Endodermal cell (in vitro differentiated cells): ENCODE measurements around the gene EFNB1. TPM values are rescaled to one million over a fixed set of nuclear protein-coding genes. Genes with fewer than 3 reads are reported as not detected.

Experiments used
- DNase-seq: peaks from one replicate; pipeline ENCODE4 v3.0.0-alpha.2; 2017
- H3K27ac ChIP-seq: 2 replicates; pipeline ENCODE4 v1.5.1; 2013; ENCODE audit warnings: mild to moderate bottlenecking, low read depth, low read length, moderate library complexity
- H3K27me3 ChIP-seq: 2 replicates; pipeline ENCODE4 v1.6.1; 2013; ENCODE audit warnings: mild to moderate bottlenecking, low read length, moderate library complexity; ENCODE audit not compliant: insufficient read depth, control insufficient read depth, poor library complexity, severe bottlenecking
- H3K36me3 ChIP-seq: 2 replicates; pipeline ENCODE4 v1.7.0; 2013; ENCODE audit warnings: mild to moderate bottlenecking, low read length, moderate library complexity; ENCODE audit not compliant: control insufficient read depth, insufficient read depth
- H3K4me1 ChIP-seq: one replicate; pipeline ENCODE4 v1.7.0; 2013; ENCODE audit warnings: low read length; ENCODE audit not compliant: control insufficient read depth, insufficient read depth
- H3K4me3 ChIP-seq: 2 replicates; pipeline ENCODE4 v1.5.1; 2013; ENCODE audit warnings: mild to moderate bottlenecking, low read length, moderate library complexity
- H3K9ac ChIP-seq: 2 replicates; pipeline ENCODE4 v1.6.1; 2013; ENCODE audit warnings: mild to moderate bottlenecking, low read length, moderate library complexity; ENCODE audit not compliant: poor library complexity, severe bottlenecking; ENCODE audit errors: extremely low read depth
- H3K9me3 ChIP-seq: 2 replicates; pipeline ENCODE4 v1.6.1; 2013; ENCODE audit warnings: mild to moderate bottlenecking, low read length, moderate library complexity; ENCODE audit not compliant: control insufficient read depth
- H3K27ac Mint-ChIP-seq: 2 replicates; pipeline ENCODE4 v1.8.0; 2020; ENCODE audit warnings: mixed read lengths
- H3K27me3 Mint-ChIP-seq: 2 replicates; pipeline ENCODE4 v1.8.0; 2021; ENCODE audit warnings: mild to moderate bottlenecking, mixed read lengths; ENCODE audit not compliant: insufficient read depth
- H3K36me3 Mint-ChIP-seq: 2 replicates; pipeline ENCODE4 v1.8.0; 2020; ENCODE audit warnings: low read depth, mixed read lengths
- H3K4me1 Mint-ChIP-seq: 2 replicates; pipeline ENCODE4 v1.8.0; 2020; ENCODE audit warnings: mixed read lengths
- H3K4me3 Mint-ChIP-seq: 2 replicates; pipeline ENCODE4 v1.8.0; 2020; ENCODE audit warnings: mild to moderate bottlenecking, moderate library complexity, mixed read lengths
- H3K9me3 Mint-ChIP-seq: 2 replicates; pipeline ENCODE4 v1.8.0; 2020; ENCODE audit warnings: mild to moderate bottlenecking, mixed read lengths
- WGBS, 2 experiments: methylation state at CpG; one replicate each; pipeline versions ENCODE4 v1.1.5 to v1.1.7; 2013; ENCODE audit warnings: missing lambda C conversion rate in 2 of 2, mixed read lengths in 1 of 2; ENCODE audit not compliant: insufficient coverage in 1 of 2, insufficient read length in 1 of 2; 5-methylcytosine and 5-hydroxymethylcytosine counted together
- total RNA-seq, 2 donors: library from RNA; stranded (reverse); fragmentation: NEBNext Ultra II Directional in 1 of 2; extraction: Animal tissue kit (Norgen Biotek cat#: 25700) in 1 of 2; gene quantifications; 2 replicates in 1 of 2; 3 replicates in 1 of 2; pipeline ENCODE4 v1.2.1, GENCODE V29; 2021
- TF ChIP-seq, protein P1 (sequence below): fragments of 200-600 bp; sonication (generic); conservative IDR thresholded peaks from 2 replicates; pipeline ENCODE4 v1.5.0; 2021; ENCODE audit warnings: antibody characterized with exemption, mild to moderate bottlenecking

The EFNB1 gene
- total RNA-seq, 2 donors from 2014 or later, result 11.1 to 13.6 TPM

DNA sequence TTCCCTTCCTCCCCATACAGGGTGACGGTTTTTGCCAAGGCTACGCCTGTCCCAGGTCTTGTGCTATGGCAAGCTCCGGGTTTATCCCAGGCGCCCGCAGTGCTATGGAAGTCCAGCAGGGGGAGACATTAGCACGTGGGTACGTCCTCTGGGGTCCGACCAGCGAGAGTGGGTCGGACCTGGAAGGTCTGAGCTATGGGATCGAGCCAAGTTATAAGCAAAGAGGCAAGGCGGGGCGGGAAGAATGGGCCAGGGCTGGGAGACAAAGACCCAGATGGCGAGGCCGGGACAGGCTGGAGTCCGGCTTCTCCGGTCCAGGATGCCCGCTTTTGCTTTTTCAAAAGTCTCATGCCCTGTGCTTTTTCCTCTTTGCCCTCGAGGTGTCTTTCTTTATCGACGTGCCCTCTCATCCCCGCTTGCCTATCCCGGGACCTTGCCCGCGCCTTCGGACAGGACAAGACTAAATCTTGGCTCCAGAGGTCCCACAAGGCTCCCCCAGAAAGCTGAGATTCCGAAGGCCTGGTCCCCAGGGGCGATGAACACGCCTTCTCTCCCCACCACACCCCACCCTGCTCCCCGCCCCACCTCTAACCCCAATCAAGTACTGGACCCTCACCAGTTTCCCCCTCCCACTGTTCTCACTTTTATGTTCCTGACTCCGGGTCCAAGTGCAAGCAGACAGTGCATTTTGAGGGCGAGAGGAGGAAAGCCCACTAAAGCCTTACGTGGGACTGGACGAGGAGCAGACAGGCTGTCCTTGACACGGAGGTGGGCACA, 785 bp upstream of the EFNB1 start:
- no peak overlapping the region for H3K9ac ChIP-seq
- peak overlapping the region; percentile 67 for H3K4me3 Mint-ChIP-seq
- H3K4me1 Mint-ChIP-seq, result peaks cover 13% of the 10 kb centered on the region
- WGBS, 2 experiments, result 0 to 8% methylated on average over 5 to 34 of the region's 35 CpGs
- peak; percentile 95 for DNase-seq
- H3K27me3 ChIP-seq, result peaks cover 29% of the 10 kb centered on the region
- no peaks in the 10 kb centered on the region for H3K36me3 ChIP-seq
- H3K27me3 Mint-ChIP-seq, result peaks cover 67% of the 10 kb centered on the region
- no peaks in the 10 kb centered on the region for H3K4me1 ChIP-seq
- peak overlapping the region; percentile 44 for H3K27ac ChIP-seq
- TF ChIP-seq, protein P1, sequence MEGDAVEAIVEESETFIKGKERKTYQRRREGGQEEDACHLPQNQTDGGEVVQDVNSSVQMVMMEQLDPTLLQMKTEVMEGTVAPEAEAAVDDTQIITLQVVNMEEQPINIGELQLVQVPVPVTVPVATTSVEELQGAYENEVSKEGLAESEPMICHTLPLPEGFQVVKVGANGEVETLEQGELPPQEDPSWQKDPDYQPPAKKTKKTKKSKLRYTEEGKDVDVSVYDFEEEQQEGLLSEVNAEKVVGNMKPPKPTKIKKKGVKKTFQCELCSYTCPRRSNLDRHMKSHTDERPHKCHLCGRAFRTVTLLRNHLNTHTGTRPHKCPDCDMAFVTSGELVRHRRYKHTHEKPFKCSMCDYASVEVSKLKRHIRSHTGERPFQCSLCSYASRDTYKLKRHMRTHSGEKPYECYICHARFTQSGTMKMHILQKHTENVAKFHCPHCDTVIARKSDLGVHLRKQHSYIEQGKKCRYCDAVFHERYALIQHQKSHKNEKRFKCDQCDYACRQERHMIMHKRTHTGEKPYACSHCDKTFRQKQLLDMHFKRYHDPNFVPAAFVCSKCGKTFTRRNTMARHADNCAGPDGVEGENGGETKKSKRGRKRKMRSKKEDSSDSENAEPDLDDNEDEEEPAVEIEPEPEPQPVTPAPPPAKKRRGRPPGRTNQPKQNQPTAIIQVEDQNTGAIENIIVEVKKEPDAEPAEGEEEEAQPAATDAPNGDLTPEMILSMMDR, result peak; percentile 84
- peaks cover 2% of the 10 kb centered on the region for H3K36me3 Mint-ChIP-seq
- no peaks in the 10 kb centered on the region for H3K9me3 ChIP-seq
- no peak overlapping the region for H3K27ac Mint-ChIP-seq
- H3K4me3 ChIP-seq, result peak overlapping the region; percentile 29
- H3K9me3 Mint-ChIP-seq, result peaks cover 53% of the 10 kb centered on the region

DNA sequence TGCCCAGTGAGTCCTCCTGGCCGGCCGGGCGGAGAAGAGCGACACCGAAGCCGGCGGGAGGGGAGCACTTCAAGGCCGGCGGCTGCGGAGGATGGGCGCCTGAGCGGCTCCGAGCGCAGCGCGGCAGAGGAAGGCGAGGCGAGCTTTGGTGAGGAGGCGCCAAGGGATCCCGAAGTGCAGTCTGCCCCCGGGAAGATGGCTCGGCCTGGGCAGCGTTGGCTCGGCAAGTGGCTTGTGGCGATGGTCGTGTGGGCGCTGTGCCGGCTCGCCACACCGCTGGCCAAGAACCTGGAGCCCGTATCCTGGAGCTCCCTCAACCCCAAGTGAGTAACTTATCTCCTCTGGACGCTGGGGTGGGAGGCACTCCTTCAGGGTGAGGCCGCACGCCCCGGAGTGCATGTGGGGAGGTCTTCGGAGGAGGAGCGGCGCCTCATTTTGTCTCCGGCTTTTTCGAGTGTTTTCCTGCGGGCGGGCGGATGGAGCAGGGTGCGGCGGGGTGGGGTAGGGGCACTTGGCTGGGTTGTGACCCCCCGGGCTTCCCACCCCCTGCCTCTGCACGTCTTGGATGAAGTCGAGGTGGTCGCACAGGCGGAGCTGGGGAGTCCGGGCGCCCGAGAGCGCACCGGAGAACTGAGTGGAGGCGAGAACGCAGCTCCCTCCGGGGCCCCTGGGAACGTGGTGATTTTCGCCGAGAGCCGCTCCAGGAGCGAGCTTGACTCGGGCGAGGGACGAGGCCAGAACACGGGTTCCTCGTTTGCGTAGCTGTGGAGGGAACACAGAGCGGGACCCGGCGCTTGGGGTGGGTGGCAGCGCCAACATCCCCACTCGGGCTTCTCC, 979 bp downstream of the EFNB1 start:
- Histone ChIP-seq H3K9ac (peak overlapping the region; percentile 3), H3K9me3 (no peaks in the 10 kb centered on the region), H3K36me3 (no peaks in the 10 kb centered on the region), H3K27ac (no peak overlapping the region), H3K4me1 (no peaks in the 10 kb centered on the region), H3K27me3 (peaks cover 29% of the 10 kb centered on the region), H3K4me3 (peak overlapping the region; percentile 76)
- Mint-ChIP-seq H3K27me3 (peaks cover 71% of the 10 kb centered on the region), H3K9me3 (peaks cover 49% of the 10 kb centered on the region), H3K4me3 (peak overlapping the region; percentile 67), H3K27ac (no peak overlapping the region), H3K36me3 (peaks cover 2% of the 10 kb centered on the region), H3K4me1 (peaks cover 13% of the 10 kb centered on the region)
- TF ChIP-seq, protein P1, result no peak
- 0% methylated on average over 8 to 74 of the region's 74 CpGs for WGBS, 2 experiments
- DNase-seq, result peak; percentile 60

DNA sequence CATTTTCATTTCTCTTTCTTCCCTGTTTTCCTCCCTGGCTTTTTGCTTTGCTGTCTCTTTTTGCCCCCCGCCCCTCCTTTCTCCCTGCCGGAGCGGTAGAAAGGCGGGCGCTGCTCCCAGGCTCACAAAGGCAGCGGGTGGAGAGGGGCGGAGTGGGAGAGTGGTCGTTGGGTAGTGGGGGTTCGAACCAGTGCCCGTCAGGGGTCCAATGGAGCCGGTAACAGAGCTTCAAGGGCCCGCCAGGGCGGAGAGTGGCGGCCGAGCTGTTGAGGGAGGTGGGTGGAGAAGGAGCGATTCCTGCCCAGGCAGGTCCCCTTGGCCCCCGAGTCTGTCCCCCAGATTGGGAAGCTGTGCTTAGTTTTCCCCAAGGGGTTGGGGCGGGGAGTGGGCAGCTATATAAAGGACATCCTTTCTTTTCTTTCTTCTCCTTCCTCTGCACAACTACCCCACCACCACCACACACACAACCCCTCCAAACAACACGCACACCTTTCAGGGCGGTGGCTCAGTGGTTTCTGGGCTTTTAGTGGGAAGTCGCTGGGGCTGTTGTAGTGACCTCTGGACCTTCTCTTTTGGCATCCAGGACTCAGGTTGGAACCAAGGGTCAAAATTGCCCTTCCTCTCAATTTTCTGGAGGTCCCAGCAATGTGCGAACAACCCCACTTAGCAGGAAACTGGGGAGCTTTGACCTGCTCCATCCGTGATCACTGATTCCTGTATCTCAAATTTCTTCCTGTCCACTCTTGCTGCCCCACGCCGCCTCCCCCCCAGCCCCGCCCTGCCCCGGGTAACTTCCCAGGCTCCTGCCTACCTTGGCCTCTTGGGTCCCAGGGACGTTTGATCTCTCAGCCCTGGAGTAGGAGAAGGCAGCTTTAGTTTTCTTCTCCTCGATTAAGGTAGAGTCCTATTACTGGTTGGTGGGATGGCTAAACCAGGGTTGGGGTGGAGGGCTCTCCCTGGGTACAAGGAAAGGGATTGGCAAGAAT, 1.9 kb downstream of the EFNB1 start:
- no peaks in the 10 kb centered on the region for H3K9me3 ChIP-seq
- WGBS, 2 experiments, result 7% methylated on average over 22 of the region's 29 CpGs; no CpG with 5 or more reads in 1 of the 2 experiments
- H3K27me3 Mint-ChIP-seq, result peaks cover 64% of the 10 kb centered on the region
- no peak overlapping the region for H3K9ac ChIP-seq
- H3K4me1 Mint-ChIP-seq, result peaks cover 13% of the 10 kb centered on the region
- peaks cover 2% of the 10 kb centered on the region for H3K36me3 Mint-ChIP-seq
- H3K27me3 ChIP-seq, result peaks cover 29% of the 10 kb centered on the region
- H3K4me1 ChIP-seq, result no peaks in the 10 kb centered on the region
- no peak overlapping the region for H3K27ac Mint-ChIP-seq
- H3K4me3 Mint-ChIP-seq, result peak overlapping the region; percentile 67
- peak; percentile 54 for DNase-seq
- peak overlapping the region; percentile 76 for H3K4me3 ChIP-seq
- H3K27ac ChIP-seq, result no peak overlapping the region
- H3K36me3 ChIP-seq, result no peaks in the 10 kb centered on the region
- peaks cover 44% of the 10 kb centered on the region for H3K9me3 Mint-ChIP-seq
- TF ChIP-seq, protein P1, result no peak
